ENCODE results near the gene MAP2K3.
"Not testable (repeated sequence)": the region's sequence is repeated elsewhere in the genome, so short reads cannot be mapped to it uniquely, and the experiment has no call there.

MAP2K3 gene

DNA sequence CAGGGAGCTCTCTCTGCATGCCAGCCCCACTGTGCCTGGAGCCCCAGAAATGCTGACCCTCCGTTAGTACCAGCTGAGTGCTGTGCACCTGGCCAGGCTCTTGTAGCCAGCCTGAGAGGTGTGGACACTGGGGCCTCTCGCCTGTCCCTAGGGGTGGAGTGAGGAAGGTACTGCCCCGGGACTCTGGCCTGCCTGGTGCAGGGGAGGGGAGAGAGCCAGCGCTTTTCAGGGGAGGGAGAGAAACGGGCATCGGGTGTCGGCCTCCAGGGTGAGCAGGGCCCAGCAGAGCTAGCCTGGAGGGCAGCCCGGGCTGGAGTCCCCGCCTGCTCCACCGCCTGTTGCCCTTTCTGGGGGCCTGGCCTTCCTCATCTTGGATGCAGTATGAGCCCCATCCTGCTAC, 13.1 kb downstream of the MAP2K3 start:
- DNase-seq = no peak

GRCh38 chr17:21298056-21298982, 13.8 kb downstream of the MAP2K3 start:
- DNase-seq = no peak

DNA sequence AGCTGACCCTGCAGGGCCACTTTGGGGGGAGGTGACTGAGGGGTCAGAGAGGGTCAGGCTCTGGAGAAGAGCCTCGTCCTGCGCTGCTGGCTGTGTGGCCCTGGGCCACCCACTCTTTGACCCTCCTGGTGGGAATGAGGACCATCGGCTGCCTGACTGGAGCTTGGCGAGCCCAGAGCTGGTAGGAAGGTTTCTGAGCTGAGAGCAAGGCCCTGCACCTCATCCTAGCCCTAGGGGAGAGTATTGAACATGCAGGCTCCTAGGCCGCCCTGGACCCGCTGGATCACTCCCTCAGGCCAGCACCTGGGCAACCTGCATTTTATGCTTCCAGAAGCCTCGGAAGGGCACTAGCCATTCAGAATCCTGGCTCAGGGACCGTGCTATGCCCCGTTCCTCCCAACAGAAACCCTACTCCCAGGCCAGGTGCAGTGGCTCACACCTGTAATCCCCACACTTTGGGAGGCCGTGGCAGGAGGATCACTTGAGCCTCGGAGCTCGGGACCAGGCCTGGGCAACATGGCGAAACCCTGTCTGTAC, 14.5 kb downstream of the MAP2K3 start:
- no peak for DNase-seq

DNA sequence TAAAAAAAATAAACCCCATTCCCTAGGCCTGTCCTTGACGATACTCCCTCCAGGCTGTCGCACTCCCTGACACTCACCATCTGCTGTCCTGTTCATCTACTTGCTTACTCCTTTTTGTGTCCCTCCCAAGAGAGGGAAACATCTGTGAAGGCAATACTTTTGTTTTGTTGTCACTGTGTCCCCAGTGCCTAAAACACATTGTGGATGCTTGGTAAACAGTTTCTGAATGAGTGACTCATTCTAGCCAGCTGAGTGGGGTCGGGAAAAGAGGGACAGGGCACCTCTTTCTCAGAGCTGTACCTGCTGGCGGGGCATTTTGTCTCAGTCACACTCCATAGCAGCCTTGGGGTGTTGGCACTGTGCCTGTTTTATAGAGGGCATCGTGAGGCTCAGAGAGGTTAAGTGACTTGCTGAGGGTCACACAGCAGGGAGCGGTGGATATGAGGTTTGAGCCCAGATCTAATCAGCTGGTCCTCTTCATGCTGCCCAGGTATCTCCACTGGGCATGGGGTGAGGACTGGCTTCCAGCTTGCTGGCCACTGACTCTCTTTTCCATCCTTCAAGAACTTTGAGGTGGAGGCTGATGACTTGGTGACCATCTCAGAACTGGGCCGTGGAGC, 15.6 kb downstream of the MAP2K3 start:
- no peak for DNase-seq

- no peak for DNase-seq
Observed at GRCh38 chr17:21300601-21301571, 16.4 kb downstream of the MAP2K3 start.

GRCh38 chr17:21301593-21302550, 17.4 kb downstream of the MAP2K3 start:
- no peak for DNase-seq

- no peak for DNase-seq
Observed at GRCh38 chr17:21302711-21303425, 18.4 kb downstream of the MAP2K3 start.

DNA sequence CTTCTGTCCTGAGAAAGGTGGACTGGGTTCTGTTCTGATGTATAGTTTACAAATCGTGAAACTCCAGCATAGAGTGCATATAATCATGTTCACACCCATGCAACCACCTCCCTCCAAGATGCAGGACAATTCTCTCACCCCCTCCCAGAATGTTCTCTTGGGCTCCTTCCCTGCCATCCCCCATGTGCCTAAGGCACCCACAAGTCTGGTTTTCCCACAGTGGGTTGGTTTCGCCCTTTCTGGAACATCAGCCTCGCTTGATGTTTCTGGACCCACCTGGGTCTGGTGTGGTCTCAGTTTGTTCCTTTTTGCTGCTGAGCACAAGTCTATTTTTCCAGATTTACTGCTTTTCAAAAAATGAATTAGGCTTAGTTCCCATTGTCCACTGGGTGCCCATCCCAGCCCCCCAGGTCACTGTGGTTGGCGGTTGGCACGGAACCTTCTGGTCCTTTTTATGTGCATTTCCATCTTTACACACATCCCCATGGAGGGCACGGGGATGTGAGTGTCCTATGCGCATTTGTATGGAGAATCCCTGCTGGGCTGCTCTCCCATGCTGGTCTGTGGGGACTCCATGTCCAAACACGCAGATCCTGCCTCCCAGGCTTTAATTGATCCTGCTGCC, 19.0 kb downstream of the MAP2K3 start:
- no peak for DNase-seq

DNA sequence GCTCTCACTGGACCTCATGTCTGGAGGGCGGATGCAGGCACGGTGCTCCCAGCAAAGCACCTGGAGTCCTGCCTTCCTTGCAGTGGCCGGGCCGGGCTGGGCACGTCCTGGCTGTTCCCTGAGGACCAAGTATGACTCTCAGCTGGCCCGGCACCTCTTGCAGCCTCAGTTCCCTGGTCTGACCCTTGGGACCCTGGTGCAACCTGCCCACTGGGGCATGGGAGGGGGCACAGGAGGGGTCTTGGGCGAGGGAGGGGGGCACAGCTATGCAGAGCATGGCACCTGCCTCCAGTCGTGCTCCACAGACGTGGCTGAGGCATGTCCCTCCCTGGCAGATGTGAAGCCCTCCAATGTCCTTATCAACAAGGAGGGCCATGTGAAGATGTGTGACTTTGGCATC, 19.6 kb downstream of the MAP2K3 start:
- DNase-seq = no peak

DNA sequence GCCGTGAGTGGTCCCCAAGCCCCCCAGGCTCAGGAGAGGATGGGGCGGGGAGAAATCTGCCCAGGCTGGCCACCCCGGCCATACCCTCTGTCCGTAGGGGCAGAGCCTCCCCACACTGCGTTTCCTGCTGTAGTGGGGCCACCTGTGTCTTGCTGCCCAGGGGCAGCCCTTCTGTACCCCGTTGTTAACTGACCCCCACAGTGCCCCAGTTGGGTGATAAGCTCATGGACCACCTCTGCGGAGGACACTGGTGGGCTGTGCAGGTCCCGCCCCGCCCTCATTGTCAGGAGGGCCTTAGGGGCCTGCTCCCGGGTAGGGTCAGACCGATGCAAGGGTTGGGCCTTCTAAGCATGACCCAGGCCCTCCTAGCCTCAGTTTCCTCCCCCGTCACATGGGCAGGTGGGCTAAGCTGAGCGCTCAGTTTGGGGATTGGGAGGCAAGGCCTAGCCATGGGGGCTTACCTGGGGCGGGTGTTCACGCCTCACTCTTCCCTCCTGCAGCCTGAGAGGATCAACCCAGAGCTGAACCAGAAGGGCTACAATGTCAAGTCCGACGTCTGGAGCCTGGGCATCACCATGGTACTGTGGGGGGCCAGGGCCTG, 20.1 kb downstream of the MAP2K3 start:
- DNase-seq = not testable (repeated sequence)

GRCh38 chr17:21305431-21306180, 21.1 kb downstream of the MAP2K3 start:
- DNase-seq = not testable (repeated sequence)

DNA sequence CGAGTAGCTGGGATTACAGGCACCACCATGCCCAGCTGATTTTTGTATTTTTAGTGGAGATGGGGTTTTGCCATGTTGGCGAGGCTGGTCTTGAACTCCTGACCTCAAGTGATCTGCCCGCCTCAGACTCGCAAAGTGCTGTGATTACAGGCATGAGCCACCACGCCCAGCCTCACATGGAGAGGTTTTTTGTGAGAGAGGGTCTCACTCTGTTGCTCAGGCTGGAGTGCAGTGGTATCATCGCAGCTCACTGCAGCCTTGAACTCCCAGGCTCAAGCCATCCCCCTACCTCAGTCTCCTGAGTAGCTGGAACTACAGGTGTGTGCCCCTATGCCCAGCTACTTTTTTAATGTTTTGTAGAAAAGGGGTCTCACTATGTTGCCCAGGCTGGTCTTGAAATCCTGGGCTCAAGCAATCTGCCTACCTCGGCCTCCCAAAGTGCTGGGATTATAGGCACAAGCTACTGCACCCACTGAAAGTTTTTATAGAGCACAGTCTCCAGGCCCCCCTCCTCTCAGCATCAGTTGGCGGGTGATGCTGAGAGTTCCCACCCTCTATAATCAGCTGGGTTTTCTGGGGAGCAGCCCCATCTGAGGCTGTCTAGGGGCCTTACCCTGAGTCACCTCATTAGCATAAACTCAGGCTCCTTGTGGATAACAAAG, 22.2 kb downstream of the MAP2K3 start:
- DNase-seq = not testable (repeated sequence)

- not testable (repeated sequence) for DNase-seq
Observed at GRCh38 chr17:21307273-21307625, 22.7 kb downstream of the MAP2K3 start.

- not testable (repeated sequence) for DNase-seq
Observed at GRCh38 chr17:21308931-21309381, 24.4 kb downstream of the MAP2K3 start.

DNA sequence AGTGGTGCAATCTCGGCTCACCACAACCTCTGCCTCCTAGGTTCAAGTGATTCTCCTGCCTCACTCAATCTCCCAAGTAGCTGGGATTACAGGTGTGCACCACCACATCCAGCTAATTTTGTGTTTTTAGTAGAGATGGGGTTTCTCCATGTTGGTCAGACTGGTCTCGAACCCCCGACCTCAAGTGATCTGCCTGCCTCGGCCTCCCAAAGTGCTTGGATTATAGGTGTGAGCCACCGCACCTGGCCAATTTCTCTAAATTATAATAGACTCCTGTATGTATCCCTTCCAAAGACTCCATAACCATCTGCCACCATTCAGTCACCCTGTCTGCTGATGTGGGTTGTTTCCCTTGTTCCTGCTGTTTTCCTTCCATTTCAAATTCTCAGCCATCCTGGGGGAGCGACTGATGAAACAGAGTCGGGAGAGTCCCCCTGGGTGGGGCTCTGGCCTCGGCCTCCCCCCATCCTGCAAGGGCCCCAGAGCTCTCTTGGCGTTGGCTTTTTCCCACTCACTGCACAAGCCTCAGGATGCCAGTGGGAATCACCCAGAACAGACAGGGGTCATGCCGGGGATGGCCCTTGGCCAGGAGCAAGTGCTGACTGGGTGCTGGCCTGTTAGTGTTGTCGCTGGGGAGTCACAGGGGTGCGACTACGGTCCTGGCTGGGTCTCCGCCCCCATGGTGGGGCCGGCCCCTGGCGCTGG, 25.7 kb downstream of the MAP2K3 start:
- DNase-seq = not testable (repeated sequence)

GRCh38 chr17:21310766-21311602, 26.5 kb downstream of the MAP2K3 start:
- DNase-seq = not testable (repeated sequence)

DNA sequence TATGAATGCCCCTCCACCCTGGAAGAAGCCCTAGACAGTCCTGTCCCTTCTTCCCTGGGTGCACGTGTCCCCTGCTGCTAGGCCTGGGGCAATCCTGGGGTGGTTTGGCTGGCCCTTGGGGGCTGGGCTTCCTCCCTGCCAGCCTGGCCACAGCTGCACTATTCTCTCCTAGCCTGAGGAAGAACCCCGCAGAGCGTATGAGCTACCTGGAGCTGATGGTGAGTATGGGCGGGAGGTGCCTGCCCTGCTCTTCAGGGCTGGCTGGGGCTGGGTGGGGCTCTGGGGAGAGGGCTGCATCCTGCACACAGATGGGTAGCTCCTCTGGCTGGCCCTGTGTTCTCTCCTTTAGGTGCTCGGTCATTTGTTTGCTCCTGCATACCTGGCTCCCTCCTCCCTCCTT, 28.8 kb downstream of the MAP2K3 start:
- no peak for DNase-seq

All from stimulated activated naive CD4-positive, alpha-beta T cell treated with Interleukin-2 at 50 U/mL for 16 hours (primary cell).